HK-2 (cell line): ENCODE results near the gene HECW1.

Source experiments
- DNase-seq: peaks from one replicate; pipeline ENCODE4 v3.0.0-alpha.2; 2018; ENCODE audit not compliant: unreplicated experiment

The HECW1 gene

DNA sequence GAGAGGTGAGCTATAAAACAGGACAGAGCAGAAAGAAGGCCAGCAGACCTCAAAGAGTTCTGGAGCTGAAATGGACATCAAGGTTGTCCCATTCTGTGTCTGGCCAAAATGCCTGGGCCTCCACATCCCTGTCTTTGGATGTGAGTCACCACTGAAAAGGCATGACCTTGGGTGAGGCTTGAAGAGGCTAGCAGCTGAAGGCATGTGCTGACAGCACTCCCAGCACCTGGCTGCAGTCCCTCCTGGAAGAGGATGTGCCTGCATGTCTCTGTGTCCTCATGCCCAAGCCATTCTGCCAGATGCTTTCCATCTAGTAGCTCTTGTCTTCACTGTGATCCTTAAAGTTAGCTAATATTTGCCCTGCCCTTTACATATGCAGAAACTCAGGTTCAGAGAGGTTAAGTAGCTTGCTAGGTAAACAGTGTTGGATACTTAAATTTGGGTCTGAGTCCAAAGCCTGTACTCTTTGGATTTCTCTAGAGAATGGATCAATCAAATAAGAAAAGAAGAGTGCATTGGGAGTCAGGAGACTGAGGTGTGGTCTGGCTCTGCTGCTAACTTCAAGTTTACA lies 35.8 kb downstream of the HECW1 start:
- DNase-seq = no peak

DNA sequence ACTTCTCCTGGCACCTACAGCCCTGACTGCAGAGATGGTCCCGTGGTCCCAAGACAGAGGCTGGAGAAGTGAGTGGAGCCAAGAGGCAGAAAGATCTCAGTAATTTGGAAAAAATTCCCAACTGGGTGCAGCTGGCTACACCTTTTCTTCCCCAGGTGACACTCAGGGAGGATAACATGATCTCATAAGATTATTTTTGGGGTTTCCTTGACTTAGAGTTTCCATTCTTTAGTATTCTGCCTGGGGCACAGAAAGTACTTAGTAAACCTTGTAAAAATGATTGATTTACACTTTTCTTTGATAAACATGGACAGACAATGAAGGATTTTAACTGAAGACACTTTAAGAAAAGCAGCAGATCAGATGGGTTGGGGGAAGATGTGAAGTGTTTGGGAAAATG lies 38.6 kb downstream of the HECW1 start:
- no peak for DNase-seq

DNA sequence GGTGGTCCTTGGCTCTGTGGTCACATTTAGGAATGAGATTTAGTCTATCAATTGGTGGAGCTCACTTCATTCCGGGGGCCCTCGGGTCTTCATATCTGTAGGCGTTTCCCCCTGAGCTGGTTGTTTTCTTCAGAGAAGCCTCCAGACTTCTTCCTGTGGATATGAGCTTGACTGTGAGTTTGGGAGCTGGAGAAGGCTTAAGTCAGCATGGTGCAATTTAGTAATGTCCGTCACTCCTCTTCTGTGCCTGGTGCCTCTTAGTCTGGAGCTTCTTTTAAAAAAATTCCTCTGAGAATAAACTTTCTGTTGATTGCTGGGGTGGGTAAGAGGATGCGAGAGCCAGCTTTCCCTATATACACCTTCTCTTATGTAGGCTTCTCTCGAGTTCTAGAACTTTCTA lies 40.2 kb downstream of the HECW1 start:
- DNase-seq = no peak

DNA sequence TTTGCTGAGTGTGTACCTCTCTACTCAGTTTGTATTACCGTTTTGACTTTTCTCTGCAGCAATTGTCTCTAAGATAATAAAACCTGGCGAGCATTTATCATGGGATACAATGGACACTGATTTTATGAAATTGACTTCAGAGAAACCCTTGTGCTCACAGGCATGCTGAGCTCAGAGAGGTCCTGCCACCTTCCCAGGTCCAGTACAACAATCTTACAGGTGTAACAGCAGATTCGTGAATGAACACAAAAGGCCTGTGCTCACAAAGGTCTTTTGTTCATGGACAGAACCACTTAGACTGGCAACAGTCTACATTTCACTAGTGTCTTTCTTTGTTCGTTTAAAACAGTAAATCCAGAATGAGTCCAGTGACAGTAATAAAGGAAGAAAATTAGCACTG lies 43.2 kb downstream of the HECW1 start:
- no peak for DNase-seq

DNA sequence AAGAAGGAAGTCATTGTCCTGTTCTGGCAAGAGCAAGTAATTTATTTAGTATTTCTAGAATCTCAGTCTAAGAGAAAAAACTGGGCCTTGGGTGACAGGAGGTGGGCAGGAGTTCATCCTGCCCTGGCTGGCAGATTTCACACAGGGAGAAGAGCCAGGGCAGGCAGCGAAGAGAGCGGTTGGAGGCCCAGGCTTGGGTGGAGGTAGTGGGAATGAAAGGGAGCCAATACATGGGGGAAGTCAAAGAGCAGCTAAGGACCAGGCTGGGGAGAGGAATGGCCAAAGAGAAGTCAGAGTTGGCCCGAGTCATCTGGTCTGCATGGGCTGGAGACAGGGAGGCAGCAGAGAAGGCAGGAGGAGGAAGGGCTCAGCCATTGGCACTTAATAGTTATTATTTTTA lies 51.4 kb downstream of the HECW1 start:
- no peak for DNase-seq

DNA sequence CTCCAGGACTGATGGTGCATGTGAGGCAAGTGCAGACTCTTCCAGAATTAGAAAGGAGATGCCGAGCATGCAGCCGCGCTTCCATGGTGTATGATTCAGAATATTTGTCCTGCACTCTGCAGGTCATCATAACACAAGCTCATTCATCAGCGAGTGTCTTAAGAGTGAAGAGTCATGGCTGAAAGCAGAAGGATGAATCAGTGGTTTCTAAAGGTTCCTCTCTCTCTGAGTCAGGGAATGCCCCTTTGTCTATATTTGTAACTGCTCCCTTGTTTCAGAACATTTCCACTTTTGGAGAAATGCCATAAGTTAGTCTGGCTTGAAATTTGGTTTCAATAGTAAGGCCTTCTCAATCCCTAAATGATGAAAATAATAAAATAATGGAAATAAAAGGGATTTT lies 52.3 kb downstream of the HECW1 start:
- DNase-seq = peak; percentile 7

DNA sequence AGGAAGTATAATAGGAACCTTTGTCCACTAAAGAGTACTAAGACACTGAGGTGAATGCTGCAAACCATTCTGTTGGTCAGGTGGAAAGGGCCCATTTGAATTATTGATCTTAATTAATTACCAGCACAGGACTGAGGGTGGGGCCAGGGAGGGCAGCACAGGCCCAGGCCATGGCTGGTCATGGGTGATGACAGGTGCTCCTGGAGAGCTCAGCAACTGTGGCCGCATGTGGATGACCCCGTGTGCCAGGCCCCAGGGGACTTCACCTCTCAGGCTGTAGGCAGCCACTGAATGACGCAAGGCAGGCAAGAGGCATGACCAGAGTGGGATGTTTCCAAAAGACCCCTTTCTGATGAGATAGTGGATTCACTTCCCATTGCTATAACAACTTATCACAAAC lies 54.2 kb downstream of the HECW1 start:
- no peak for DNase-seq

DNA sequence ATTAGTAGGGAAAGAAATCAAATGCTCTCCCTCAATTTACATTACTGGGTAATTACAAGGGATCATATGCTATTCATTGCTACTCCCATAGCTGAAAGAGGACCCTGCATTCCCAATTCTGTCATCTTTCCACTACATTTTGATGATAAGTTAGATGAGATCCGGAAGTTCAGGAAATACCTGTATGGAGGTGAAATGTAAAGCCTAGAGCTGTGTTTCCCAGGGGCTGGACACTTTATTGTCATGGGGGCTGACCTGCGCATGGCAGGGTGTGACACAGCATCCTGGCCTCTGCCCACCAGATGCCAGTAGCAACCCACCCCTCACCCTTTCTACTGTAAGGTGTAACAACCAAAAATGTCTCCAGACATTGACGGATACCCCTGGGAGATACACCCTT lies 56.6 kb downstream of the HECW1 start:
- DNase-seq = no peak

DNA sequence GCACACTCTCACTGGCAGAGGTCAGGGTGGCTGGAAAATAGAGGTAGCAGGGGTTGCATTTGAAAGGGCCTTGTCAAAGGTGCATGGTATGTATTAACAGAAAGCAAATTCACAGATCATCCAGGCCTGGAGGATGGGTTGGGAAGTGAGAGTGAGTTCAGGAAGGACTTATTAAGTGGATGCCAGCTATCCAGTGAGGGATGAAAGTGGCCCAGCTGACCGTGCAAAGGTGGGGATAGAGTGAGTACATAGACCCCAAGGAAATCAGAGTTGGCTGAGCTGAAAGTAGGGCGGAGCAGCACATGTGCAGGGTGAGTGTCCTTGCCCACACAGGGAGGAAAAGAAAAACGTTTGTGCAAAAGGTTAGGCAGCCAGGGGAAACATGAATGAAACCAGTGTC lies 58.1 kb downstream of the HECW1 start:
- DNase-seq = peak; percentile 2

DNA sequence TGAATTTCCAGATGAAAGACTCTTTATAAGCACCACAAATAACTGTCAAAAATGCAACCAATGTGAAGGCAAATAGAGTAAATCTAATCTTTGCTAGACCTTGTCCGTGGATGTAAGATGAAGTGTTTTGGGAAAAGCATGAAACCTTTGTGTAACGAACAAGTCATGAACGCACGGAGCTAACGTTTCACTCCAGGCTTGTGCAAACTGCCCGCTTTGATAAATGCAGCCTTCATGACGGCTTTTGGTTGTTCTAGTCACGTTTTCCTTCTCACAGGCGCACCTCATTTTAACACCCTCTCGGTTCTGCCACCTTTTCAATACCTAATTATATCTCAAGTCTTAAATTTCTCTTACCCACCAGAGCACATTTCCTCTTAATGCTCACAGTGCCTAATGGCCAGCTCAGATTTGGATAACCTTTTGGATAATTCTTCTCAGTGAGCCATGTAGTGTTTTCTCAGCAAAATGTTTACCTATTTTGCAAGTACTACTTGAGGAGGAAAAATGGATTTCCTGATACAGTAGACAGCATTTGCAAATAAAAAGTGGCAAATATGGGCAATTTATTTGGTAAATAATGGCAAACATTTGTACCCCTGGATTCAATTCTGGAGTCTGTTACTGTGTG lies 63.2 kb downstream of the HECW1 start:
- DNase-seq = no peak

DNA sequence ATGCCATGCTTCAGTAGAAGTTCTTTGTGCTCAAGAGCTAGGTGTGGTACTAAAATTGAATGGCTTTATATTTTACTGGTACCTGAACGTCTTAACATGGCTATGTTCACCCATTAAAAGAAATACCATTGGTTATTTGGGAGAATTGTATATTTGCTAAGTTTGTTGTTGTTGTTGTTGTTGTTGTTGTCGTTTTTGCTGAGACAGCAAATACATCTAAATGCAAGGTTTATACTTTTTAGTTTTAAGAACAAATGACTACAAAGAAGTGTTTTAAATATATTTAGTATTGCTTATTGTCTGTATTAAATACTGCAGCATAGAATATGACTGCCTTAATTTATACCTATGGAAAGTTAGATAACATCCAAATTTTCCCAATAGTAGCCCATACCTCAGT lies 66.9 kb downstream of the HECW1 start:
- DNase-seq = no peak

DNA sequence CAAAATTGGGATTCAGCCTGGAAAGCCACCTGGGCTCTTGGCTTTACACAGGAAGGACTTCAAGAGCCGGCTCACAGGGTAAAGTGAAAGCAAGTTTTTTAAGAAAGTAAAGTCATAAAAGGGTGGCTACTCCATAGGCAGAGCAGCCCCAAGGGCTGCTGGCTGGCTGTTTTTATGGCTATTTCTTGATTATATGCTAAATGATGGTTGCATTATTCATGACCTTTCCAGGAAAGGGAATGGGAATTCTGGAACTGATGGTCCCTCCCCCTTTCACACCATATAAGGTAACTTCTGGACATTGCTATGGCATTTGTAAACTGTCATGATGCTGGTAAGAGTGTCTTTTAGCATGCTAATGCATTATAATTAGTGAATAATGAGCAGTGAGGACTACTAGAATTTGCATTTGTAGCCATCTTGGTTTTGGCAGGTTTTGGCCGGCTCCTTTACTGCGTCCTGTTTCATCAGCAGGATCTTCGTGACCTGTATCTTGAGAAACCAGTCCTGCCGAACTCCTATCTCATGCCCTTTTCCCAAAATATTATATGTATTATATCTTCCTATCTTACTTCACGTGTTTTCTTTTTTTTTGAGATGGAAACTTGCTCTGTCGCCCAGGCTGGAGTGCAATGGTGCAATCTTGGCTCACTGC lies 80.5 kb downstream of the HECW1 start:
- no peak for DNase-seq

DNA sequence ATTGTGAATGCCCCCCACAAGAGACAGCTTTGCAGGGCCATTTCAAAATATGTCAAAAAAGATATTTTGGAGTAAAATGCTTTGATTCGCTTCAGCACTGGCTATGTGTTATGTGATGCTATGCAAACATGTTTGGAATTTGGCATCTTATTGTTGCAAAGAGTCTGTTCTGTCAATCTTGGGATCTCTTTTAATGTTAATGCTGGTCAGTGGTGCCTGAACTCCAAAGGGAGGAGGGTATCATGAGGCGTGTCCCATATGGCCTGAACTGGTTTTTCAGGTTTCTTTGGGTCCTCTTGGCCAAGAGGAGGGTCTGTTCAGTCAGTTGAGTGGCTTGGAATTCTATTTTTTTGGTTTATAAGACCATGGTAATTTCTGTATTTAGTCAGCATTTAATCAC lies 81.4 kb downstream of the HECW1 start:
- no peak for DNase-seq

DNA sequence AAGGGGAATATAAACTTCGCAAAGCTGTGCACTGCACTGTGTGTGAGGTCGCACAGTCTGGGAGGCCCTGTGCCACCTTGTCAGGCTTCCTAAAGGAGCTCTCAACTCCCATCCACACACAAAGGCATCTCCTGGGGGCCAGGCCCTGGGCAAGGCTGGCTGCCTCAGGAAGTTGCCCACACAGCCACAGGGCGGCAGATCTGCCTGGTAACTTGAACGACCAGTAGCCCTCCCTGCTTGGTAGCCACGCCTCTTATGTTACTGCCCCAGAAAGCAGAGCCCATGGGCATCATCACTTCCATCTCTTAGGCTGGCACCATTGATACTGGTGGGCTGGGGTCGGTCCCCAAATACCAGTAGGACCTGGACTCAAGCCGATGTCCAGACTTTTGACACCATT lies 82.8 kb downstream of the HECW1 start:
- no peak for DNase-seq

DNA sequence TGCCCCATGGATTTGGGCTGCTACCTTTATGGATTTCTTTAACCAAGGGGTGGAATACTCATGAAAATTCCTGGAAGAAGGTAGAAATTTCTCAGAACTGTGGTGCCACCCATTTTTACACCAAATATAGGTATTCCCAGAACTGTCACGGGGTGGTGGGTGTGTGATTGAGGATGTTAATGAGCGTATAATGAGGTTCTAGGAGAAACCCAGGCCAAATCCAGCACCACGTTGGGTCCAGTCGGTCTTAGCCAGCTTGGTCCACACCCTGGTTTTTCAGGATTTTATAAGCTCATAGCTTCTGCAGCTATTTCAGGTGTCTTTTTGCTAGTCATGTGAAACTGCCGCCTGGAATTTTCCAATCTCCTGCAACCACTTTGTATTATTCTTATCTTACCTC lies 83.3 kb downstream of the HECW1 start:
- DNase-seq = no peak

DNA sequence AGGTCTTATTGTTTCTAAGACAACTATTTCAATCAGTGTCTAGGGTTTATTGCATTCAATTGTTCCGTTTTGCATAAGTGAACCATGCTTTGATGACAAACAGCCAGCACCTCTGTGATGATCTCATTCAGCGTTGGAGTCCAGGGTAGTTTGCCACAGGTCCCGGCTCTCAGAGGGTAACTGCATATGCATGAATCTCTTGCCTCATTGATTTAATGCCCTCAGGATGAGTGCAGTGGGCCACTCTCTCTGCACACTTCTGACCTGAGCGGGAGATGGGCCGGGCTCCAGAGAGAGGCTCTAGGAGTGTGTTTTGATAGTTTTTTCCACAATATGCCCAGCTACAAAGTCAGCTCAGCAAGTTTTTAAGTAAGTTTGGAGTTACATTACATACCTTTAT lies 83.9 kb downstream of the HECW1 start:
- no peak for DNase-seq

DNA sequence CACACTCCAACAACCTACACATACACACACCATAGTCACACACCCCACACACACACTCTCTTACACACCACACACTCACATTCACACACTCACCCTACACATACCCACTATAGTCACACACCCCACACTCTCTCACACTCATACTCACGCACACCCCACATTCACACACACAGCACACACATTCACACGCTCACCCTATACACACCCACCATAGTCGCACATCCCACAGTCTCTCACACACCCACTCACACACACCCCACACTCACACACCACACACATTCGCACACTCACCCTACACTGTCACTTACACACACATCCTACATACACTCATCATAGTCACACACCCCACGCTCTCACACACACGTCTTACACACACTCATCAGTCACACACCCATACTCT lies 85.6 kb downstream of the HECW1 start:
- DNase-seq = no peak

DNA sequence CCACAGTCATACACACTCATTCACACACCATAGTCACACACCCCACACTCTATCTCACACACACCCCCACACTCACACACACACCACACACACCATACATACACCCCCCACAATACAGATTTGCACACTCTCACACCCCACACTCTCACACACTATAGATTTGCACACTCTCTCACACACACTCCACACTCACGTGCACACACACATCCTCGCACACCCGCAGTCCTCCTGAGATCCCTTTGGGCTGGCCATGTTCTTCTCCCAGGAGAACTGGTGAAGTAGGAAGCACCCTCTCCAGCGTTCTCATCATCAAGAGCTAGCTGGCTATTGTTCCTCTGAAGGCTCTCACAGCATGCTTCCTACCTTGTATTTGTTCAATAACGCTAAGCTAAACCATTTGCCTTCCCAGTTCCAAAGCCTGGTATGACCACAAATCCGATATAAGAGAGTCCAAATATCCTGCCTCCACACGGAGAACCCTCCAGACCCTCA lies 86.2 kb downstream of the HECW1 start:
- DNase-seq = no peak

DNA sequence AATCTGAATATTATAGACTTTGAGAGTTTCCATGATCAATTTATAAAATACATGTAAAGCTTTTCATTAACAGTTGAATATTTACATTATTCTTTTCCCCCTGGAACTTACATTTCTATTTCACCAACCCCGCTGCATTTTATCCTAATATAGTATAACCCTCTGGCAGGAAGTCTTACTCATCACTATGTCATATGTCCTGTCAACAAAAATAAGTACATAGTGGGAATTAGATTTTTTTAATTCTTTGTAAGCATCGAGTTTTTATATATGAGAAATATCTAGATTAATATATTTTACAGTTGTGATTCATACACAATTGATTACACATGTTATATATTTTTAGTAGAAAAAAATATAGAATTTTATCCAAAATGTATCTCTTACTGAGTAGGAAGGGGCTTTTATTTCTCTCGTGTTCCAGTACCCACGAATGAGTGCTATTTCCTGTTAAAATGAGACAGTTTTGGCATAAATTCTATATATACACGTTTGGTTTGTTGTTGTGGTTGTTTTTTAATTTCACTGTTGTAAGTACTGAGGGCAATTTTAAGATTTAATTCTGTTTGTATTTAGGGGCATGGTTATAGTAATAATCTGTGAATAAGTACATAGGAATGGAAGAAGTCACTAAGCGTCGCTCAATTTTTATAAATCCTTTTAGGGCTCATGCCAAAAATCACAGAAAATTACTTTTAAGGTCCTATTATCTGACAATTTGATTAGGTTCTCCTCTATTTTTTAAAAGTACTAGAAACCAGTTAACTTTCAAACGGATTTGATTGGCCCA lies 87.1 kb downstream of the HECW1 start:
- DNase-seq = no peak

DNA sequence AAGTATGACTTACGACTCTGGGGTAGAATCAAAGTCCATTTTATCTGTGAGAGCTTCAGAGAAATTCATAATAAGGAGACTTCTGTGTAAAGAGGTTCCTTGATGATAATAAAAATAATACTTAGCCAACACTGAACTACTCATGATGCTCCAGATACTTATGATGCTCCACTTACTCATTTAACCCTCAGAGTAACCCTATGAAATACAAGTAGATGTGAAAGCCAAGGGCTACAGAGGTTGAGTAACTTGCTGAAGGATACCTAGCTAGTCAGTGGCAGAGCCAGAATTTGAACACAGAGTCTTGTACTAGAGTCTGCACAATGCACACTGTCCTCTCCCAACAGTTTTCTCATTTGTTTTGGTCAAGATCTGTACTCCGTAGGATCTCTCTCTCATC lies 89.5 kb downstream of the HECW1 start:
- DNase-seq = no peak

DNA sequence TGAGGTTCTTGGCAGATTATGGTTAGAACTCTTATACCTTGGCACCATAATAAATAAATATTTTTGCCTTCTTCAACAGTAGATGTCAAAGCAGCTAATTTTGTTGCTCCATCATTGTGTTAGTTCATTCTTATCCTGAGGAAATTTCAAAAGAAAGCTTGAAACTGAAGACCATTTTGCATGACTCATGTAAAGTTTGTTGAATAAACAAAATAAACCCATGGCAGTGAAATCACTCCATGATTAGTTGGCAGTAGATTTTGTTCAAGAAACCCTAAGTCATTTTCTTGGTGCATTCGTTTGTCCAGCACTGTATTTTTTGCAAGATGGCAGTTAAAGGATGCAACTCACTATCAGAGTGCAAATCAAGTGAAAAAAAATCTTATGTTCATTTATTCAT lies 91.6 kb downstream of the HECW1 start:
- DNase-seq = no peak

DNA sequence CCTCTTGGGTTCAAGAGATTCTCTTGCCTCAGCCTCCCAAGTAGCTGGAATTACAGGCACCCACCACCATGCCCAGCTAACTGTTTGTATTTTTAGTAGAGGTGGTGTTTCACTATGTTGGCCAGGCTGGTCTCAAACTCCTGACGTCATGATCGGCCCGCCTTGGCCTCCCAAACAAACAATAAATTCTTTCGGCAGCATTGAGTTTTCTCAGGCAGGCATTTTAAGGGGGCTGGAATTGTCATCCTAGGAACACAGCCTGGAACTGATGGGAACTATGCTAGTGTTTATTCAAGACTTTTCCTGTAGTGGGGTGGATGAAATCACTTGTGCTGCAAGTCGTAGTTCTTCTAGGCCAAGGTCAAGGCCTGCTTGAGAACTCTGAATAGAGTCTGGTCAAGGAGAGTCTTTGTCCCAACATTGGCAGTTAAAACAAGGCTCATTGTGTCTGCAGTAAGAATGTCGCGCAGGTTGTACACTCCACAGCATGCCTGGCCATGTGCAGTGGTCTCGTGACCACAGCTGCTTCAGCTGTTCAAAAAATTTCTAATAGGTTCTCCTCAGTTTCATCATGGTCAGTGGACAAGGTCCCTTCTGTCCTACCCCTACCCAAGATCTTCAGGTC lies 92.8 kb downstream of the HECW1 start:
- DNase-seq = no peak
